Stomach (tissue), 9 donors: ENCODE results near the gene PRKCE. TPM values are rescaled to one million over a fixed set of nuclear protein-coding genes. Genes with fewer than 3 reads are reported as not detected.

Experiments used
- DNase-seq, 2 donors: peaks; one replicate each; pipeline versions ENCODE4 v3.0.0 to v3.0.0-alpha.2; 2013 to 2019
- H3K27ac ChIP-seq, 5 donors: fragments of 200-600 bp in 4 of 5; sonication (generic) in 4 of 5; one replicate each; pipeline ENCODE4 v1.5.1; 2013 to 2019; ENCODE audit warnings: mild to moderate bottlenecking in 1 of 5, moderate library complexity in 1 of 5
- H3K27me3 ChIP-seq, 3 donors: fragments of 200-600 bp; sonication (generic); one replicate each; pipeline ENCODE4 v1.5.1; 2017 to 2019; ENCODE audit warnings: mixed run types in 1 of 3
- H3K36me3 ChIP-seq, 4 donors: fragments of 200-600 bp; sonication (generic); 1 replicate in 3 of 4; 2 replicates in 1 of 4; pipeline ENCODE4 v1.5.1; 2016 to 2019
- H3K4me1 ChIP-seq, 4 donors: fragments of 200-600 bp; sonication (generic); one replicate each; pipeline ENCODE4 v1.5.1; 2016 to 2019
- H3K4me3 ChIP-seq, 4 donors: fragments of 200-600 bp; sonication (generic) in 3 of 4; one replicate each; pipeline ENCODE4 v1.5.1; 2016 to 2019; ENCODE audit warnings: mild to moderate bottlenecking in 1 of 4
- H3K9me3 ChIP-seq, 4 donors: fragments of 200-600 bp; sonication (generic); one replicate each; pipeline ENCODE4 v1.5.1; 2016 to 2019
- EP300 ChIP-seq: sonication (generic); formaldehyde crosslinking; IDR thresholded peaks from one replicate; pipeline ENCODE4 v1.6.1; 2017; ENCODE audit warnings: antibody characterized with exemption
- POLR2A ChIP-seq, 4 donors: fragments of 450-650 bp; IDR thresholded peaks; one replicate each; pipeline ENCODE4 v1.6.1; 2016; ENCODE audit warnings: antibody characterized with exemption in 4 of 4, control low read depth in 2 of 4, mild to moderate bottlenecking in 1 of 4, moderate library complexity in 1 of 4
- POLR2AphosphoS5 ChIP-seq, 3 donors: sonication (generic); formaldehyde crosslinking; IDR thresholded peaks; one replicate each; pipeline ENCODE4 v1.6.1; 2016; ENCODE audit warnings: antibody characterized with exemption in 3 of 3
- WGBS, 5 donors: extraction: QIAGEN DNeasy Blood & Tissue Kit in 3 of 5; methylation state at CpG; one replicate each; pipeline versions ENCODE4 v1.1.5 to v1.1.7; 2013 to 2018; 5-methylcytosine and 5-hydroxymethylcytosine counted together
- intact Hi-C: fragments of 100-400 bp; cut with DNase I; formaldehyde crosslinking; loops from one replicate; pipeline ENCODE4 v1.15.1; 2023; ENCODE audit warnings: low total_unique reads
- polyA plus RNA-seq, 3 donors: library from polyadenylated mRNA; stranded (reverse); fragments of 200-250 nt; gene quantifications; one replicate each; pipeline ENCODE4 v1.2.3, GENCODE V29; 2013
- total RNA-seq, 5 donors: library from RNA; depleted of rRNA; stranded (reverse); fragments of >200 nt; gene quantifications; one replicate each; pipeline versions ENCODE4 v1.1.0 to v1.2.3, GENCODE V29; 2014 to 2016
- TF ChIP-seq, protein P1 (sequence below), 7 experiments: fragments of 450-650 bp in 4 of 7; fragments of 200-600 bp in 3 of 7; sonication (generic) in 3 of 7; IDR thresholded peaks; one replicate each; pipeline ENCODE4 v1.5.1; 2016 to 2019; ENCODE audit warnings: antibody characterized with exemption in 7 of 7, control low read depth in 2 of 7, mild to moderate bottlenecking in 1 of 7
- donor health status: healthy with polysubstance abuse.
- donor health status: Bipolar disorder and iron deficiency.
- donor health status: healthy.

PRKCE gene
- total and polyA plus RNA-seq, 8 donors = 2.0 to 92.0 (median 10.0) TPM

GRCh38 chr2:45669032-45669486 lies 17.6 kb downstream of the PRKCE start:
- Histone ChIP-seq H3K4me1 (peaks cover 4 to 37% (median 21%) of the 10 kb centered on the region in 4 donors), H3K9me3 (no peaks in the 10 kb centered on the region), H3K27me3 (no peaks in the 10 kb centered on the region), H3K27ac (no peak overlapping the region), H3K4me3 (no peak overlapping the region), H3K36me3 (no peaks in the 10 kb centered on the region)
- TF ChIP-seq EP300 = no peak
- DNase-seq = peak in 1 of 2 donors; percentile 51
- intact Hi-C loops = no loop called here
- 44 to 59% (median 55%) methylated on average over 7 of the region's 7 CpGs for WGBS, 5 donors

GRCh38 chr2:45670646-45671045 lies 19.2 kb downstream of the PRKCE start:
- WGBS, 5 donors = 49 to 63% (median 51%) methylated on average over 4 of the region's 4 CpGs
- peak in 1 of 2 donors; percentile 36 for DNase-seq
- no peaks in the 10 kb centered on the region for H3K9me3 ChIP-seq
- TF ChIP-seq POLR2A (IDR thresholded peaks at IDR 0.05) (no peak), EP300 (no peak)
- peaks cover 20 to 41% (median 29%) of the 10 kb centered on the region in 4 donors for H3K4me1 ChIP-seq
- no peaks in the 10 kb centered on the region for H3K36me3 ChIP-seq
- no peak overlapping the region for H3K27ac ChIP-seq
- H3K4me3 ChIP-seq = no peak overlapping the region
- intact Hi-C loops = no loop called here
- H3K27me3 ChIP-seq = no peaks in the 10 kb centered on the region

DNA sequence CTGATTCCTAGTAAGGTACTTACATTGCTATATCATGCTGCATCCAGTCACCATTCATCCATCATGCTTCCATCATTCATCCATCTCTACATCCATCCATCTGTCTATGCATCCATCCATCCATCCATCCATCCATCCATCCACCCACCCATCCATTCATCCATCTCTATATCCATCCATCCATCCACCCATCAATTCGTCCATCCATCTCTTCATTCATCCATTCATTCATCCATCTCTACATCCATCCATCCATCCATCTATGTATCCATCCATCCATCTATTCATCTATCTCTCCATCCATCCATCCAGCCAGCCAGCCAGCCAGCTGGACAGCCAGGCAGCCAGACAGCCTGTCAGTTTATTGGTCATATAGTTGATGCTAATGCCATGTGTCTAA lies 20.7 kb downstream of the PRKCE start:
- Histone ChIP-seq H3K9me3 (no peaks in the 10 kb centered on the region), H3K4me3 (no peak overlapping the region), H3K36me3 (no peaks in the 10 kb centered on the region), H3K27ac (no peak overlapping the region), H3K4me1 (peaks cover 24 to 52% (median 36%) of the 10 kb centered on the region in 4 donors), H3K27me3 (no peaks in the 10 kb centered on the region)
- TF ChIP-seq POLR2A (IDR thresholded peaks at IDR 0.05) = no peak
- no peak for TF ChIP-seq POLR2AphosphoS5 (IDR thresholded peaks at IDR 0.05)
- no peak for TF ChIP-seq EP300
- TF ChIP-seq, protein P1, sequence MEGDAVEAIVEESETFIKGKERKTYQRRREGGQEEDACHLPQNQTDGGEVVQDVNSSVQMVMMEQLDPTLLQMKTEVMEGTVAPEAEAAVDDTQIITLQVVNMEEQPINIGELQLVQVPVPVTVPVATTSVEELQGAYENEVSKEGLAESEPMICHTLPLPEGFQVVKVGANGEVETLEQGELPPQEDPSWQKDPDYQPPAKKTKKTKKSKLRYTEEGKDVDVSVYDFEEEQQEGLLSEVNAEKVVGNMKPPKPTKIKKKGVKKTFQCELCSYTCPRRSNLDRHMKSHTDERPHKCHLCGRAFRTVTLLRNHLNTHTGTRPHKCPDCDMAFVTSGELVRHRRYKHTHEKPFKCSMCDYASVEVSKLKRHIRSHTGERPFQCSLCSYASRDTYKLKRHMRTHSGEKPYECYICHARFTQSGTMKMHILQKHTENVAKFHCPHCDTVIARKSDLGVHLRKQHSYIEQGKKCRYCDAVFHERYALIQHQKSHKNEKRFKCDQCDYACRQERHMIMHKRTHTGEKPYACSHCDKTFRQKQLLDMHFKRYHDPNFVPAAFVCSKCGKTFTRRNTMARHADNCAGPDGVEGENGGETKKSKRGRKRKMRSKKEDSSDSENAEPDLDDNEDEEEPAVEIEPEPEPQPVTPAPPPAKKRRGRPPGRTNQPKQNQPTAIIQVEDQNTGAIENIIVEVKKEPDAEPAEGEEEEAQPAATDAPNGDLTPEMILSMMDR (IDR thresholded peaks at IDR 0.05) = no peak
- no peak for DNase-seq
- WGBS, 5 donors = 93 to 100% (median 96%) methylated on average over 1 of the region's 1 CpG
- intact Hi-C loops = no loop called here

DNA sequence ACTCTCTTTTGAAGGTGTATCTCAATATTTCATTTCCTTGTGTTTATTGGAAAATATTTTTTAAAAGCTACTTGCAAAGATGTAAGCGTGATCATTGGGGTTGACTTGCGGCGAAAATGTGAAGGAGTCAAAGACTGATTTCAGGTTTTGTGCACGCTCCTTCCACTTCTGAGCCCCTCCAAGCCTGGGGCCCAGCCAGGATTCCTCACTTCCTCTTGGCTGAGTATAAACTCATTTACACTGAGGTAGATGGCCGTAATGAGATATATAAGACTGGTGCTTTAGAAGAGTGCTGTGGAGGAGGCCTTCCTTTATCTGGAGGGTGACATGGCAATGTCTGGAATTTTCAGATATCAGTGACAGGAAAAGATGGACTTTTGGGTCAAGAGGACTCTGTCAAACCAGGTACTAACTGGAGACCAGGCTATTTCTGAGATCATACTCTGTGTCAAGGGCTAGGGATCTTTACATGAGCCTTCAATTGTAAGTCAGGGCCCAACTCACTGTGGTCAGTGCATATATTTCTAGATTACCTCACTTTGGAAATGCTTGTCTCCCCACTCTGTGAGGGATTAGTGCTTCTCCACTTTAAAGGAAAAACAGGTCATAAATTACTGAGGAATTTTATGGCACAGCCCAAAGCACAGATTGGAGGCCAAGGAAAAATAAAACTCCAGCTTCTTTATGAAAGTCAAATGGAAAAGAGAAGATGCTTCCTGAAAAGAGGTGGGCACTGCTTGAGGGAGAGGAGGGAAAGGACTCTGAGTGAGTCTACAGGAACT lies 22.8 kb downstream of the PRKCE start:
- Histone ChIP-seq H3K27ac (peak overlapping the region; percentile 13 to 86 (median 75)), H3K27me3 (no peaks in the 10 kb centered on the region), H3K36me3 (no peaks in the 10 kb centered on the region), H3K4me3 (no peak overlapping the region), H3K9me3 (no peaks in the 10 kb centered on the region), H3K4me1 (peaks cover 19 to 50% (median 34%) of the 10 kb centered on the region in 4 donors)
- 93 to 97% (median 96%) methylated on average over 5 of the region's 5 CpGs for WGBS, 5 donors
- no peak for DNase-seq
- TF ChIP-seq EP300 (no peak), POLR2A (IDR thresholded peaks at IDR 0.05) (no peak), POLR2AphosphoS5 (IDR thresholded peaks at IDR 0.05) (no peak)
- TF ChIP-seq, protein P1 (IDR thresholded peaks at IDR 0.05) = no peak
- intact Hi-C loops = no loop called here

- DNase-seq = peak; percentile 78 to 90
- no peaks in the 10 kb centered on the region for H3K36me3 ChIP-seq
- intact Hi-C loops = no loop called here
- peaks cover 30 to 54% (median 39%) of the 10 kb centered on the region in 4 donors for H3K4me1 ChIP-seq
- peak overlapping the region; percentile 72 to 86 (median 78) for H3K27ac ChIP-seq
- H3K4me3 ChIP-seq = no peak overlapping the region
- TF ChIP-seq, protein P1 (IDR thresholded peaks at IDR 0.05) = no peak
- TF ChIP-seq POLR2AphosphoS5 (IDR thresholded peaks at IDR 0.05) = peak in 1 of 3 donors; percentile 85
- 23 to 38% (median 24%) methylated on average over 5 of the region's 5 CpGs for WGBS, 5 donors
- no peaks in the 10 kb centered on the region for H3K27me3 ChIP-seq
- H3K9me3 ChIP-seq = no peaks in the 10 kb centered on the region
Observed at GRCh38 chr2:45675263-45675812, 23.9 kb downstream of the PRKCE start.
